Suprapubic skin (tissue), 4 donors: Measurements from ENCODE around the gene ABCB1.

ENCODE experiments used
- CTCF ChIP-seq, 2 donors: fragments of 200-600 bp in 1 of 2; fragments of 450-650 bp in 1 of 2; sonication (generic) in 1 of 2; IDR thresholded peaks; one replicate each; pipeline ENCODE4 v1.5.1; 2016 to 2019; ENCODE audit warnings: antibody characterized with exemption in 2 of 2, mild to moderate bottlenecking in 1 of 2, moderate library complexity in 1 of 2
- POLR2A ChIP-seq, 2 donors: fragments of 450-650 bp; IDR thresholded peaks; one replicate each; pipeline ENCODE4 v1.6.1; 2017; ENCODE audit warnings: antibody characterized with exemption in 2 of 2, mild to moderate bottlenecking in 2 of 2, moderate library complexity in 2 of 2
- POLR2AphosphoS5 ChIP-seq, 3 donors: sonication (generic); formaldehyde crosslinking; IDR thresholded peaks; one replicate each; pipeline ENCODE4 v1.6.1; 2017; ENCODE audit warnings: antibody characterized with exemption in 3 of 3

DNA sequence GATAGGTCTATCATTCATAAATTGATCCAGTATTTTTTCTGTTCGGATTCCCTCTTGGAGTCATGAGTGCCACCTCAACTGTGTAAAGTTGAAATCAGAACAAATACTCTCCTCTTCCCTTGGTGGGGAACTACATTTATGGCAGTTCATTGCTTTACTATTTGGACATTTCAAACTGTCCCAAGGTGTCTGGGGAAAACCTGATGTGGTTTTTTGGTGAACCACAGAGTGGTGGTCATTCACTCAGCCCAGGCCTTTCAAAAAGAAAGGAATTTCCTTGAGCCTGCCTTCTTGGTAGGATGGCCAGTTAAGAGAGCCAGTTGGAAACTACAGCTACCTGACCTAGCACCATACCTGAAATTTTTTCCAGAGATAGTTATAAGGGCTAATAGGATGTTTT lies 59.0 kb downstream of the ABCB1 start:
- TF ChIP-seq POLR2AphosphoS5 (IDR thresholded peaks at IDR 0.05) (no peak), CTCF (IDR thresholded peaks at IDR 0.05) (no peak), POLR2A (IDR thresholded peaks at IDR 0.05) (no peak)
